Ovary (tissue), 9 donors: ENCODE data around the gene CHRM5. TPM values are rescaled to one million over a fixed set of nuclear protein-coding genes. Genes with fewer than 3 reads are reported as not detected.

Source experiments
- DNase-seq, 5 donors: peaks; one replicate each; pipeline ENCODE4 v3.0.0-alpha.2; 2019 to 2020
- H3K27ac ChIP-seq, 2 donors: fragments of 200-600 bp; one replicate each; pipeline versions ENCODE4 v1.5.1 to v1.8.0; 2019 to 2022
- H3K27me3 ChIP-seq: fragments of 200-600 bp; one replicate; pipeline ENCODE4 v1.8.0; 2022
- H3K36me3 ChIP-seq: fragments of 200-600 bp; sonication (generic); one replicate; pipeline ENCODE4 v1.5.1; 2019
- H3K4me1 ChIP-seq: one replicate; pipeline ENCODE4 v1.8.1; 2013; ENCODE audit warnings: mild to moderate bottlenecking, moderate library complexity; ENCODE audit not compliant: insufficient read depth
- H3K4me3 ChIP-seq: fragments of 200-600 bp; sonication (generic); one replicate; pipeline ENCODE4 v1.5.1; 2017
- H3K9me3 ChIP-seq, 2 donors: fragments of 200-600 bp in 1 of 2; sonication (generic) in 1 of 2; one replicate each; pipeline versions ENCODE4 v1.5.1 to v1.8.1; 2013 to 2019; ENCODE audit warnings: mild to moderate bottlenecking in 1 of 2, moderate library complexity in 1 of 2
- CTCF ChIP-seq, 3 donors: fragments of 450-650 bp in 2 of 3; fragments of 200-600 bp in 1 of 3; IDR thresholded peaks; one replicate each; pipeline versions ENCODE4 v1.5.1 to v1.8.0; 2016 to 2022; ENCODE audit warnings: antibody characterized with exemption in 3 of 3, mild to moderate bottlenecking in 1 of 3
- EP300 ChIP-seq: sonication (generic); formaldehyde crosslinking; IDR thresholded peaks from one replicate; pipeline ENCODE4 v1.6.1; 2017; ENCODE audit warnings: antibody characterized with exemption
- POLR2A ChIP-seq: fragments of 450-650 bp; IDR thresholded peaks from one replicate; pipeline ENCODE4 v1.6.1; 2017; ENCODE audit warnings: antibody characterized with exemption, mild to moderate bottlenecking, moderate library complexity
- WGBS, 3 donors: extraction: QIAGEN DNeasy Blood & Tissue Kit in 1 of 3; methylation state at CpG; one replicate each; pipeline versions ENCODE4 v1.1.5 to v1.1.7; 2013 to 2017; 5-methylcytosine and 5-hydroxymethylcytosine counted together
- intact Hi-C, 4 donors: fragments of 100-400 bp; cut with DNase I; formaldehyde crosslinking; loops; one replicate each; pipeline versions ENCODE4 v1.11.0 to v1.15.1; 2022 to 2023
- polyA plus RNA-seq, 2 donors: library from polyadenylated mRNA; stranded (reverse); fragments of 200-250 nt in 1 of 2; fragments of 350-450 nt in 1 of 2; fragmentation: Illumina TruSeq in 1 of 2; extraction: RNeasy Lipid Tissue Mini Kit (QIAGEN cat#74804) in 1 of 2; gene quantifications; one replicate each; pipeline ENCODE4 v1.2.3, GENCODE V29; 2013 to 2014
- total RNA-seq, 7 donors: library from RNA; depleted of rRNA in 2 of 7; stranded (reverse); fragments of >200 nt in 2 of 7; fragmentation: NEBNext Ultra II Directional in 3 of 7; extraction: Animal tissue kit (Norgen Biotek cat#: 25700) in 3 of 7; gene quantifications; one replicate each; pipeline versions ENCODE4 v1.1.0 to v1.2.4, GENCODE V29; 2016 to 2023
- donor health status: DM: no; HTN: no; CAD: no; lungs with moderate emphysema.
- donor health status: DM: no; HTN: no; CAD: no.
- donor health status: Bipolar disorder and iron deficiency.
- donor health status: DM: yes; HTN: yes; CAD: no.
- donor health status: DM: no; HTN: no; CAD: no.
- donor health status: DM: yes; HTN: yes; CAD: no.

Gene CHRM5
- total and polyA plus RNA-seq, 9 donors = 0.08 TPM; not detected in 8

- H3K4me3 ChIP-seq = no peak overlapping the region
- H3K27ac ChIP-seq = no peak overlapping the region
- no peak for DNase-seq
- no peak for TF ChIP-seq EP300
- no peak for TF ChIP-seq POLR2A
- no peak for TF ChIP-seq CTCF (IDR thresholded peaks at IDR 0.05)
- H3K4me1 ChIP-seq = peaks cover 3% of the 10 kb centered on the region
- no peaks in the 10 kb centered on the region for H3K9me3 ChIP-seq
- no peaks in the 10 kb centered on the region for H3K27me3 ChIP-seq
- intact Hi-C loops = no loop called here
- WGBS, 3 donors = 68 to 72% (median 71%) methylated on average over 10 of the region's 10 CpGs
- no peaks in the 10 kb centered on the region for H3K36me3 ChIP-seq
These were observed 12.4 kb upstream of the CHRM5 start for GRCh38 chr15:33955945-33956344.

GRCh38 chr15:33956397-33956796 is 11.9 kb upstream of the CHRM5 start:
- Histone ChIP-seq H3K9me3 (no peaks in the 10 kb centered on the region), H3K27ac (no peak overlapping the region), H3K4me1 (peaks cover 3% of the 10 kb centered on the region), H3K4me3 (no peak overlapping the region), H3K27me3 (no peaks in the 10 kb centered on the region), H3K36me3 (no peaks in the 10 kb centered on the region)
- no peak for TF ChIP-seq EP300
- no peak for TF ChIP-seq POLR2A
- no peak for TF ChIP-seq CTCF (IDR thresholded peaks at IDR 0.05)
- no peak for DNase-seq
- 26 to 41% (median 34%) methylated on average over 1 of the region's 1 CpG for WGBS, 3 donors
- intact Hi-C loops = no loop called here

- no peak for DNase-seq
- 81 to 82% (median 82%) methylated on average over 7 of the region's 7 CpGs for WGBS, 3 donors
- Histone ChIP-seq H3K4me1 (peaks cover 3% of the 10 kb centered on the region), H3K27ac (no peak overlapping the region), H3K9me3 (no peaks in the 10 kb centered on the region), H3K36me3 (no peaks in the 10 kb centered on the region), H3K27me3 (no peaks in the 10 kb centered on the region), H3K4me3 (no peak overlapping the region)
- intact Hi-C loops = no loop called here
- TF ChIP-seq POLR2A = no peak
These were observed 8.3 kb upstream of the CHRM5 start for GRCh38 chr15:33959844-33960548.

GRCh38 chr15:33960549-33960935 is 7.8 kb upstream of the CHRM5 start:
- intact Hi-C loops = no loop called here
- 35 to 44% (median 39%) methylated on average over 3 of the region's 3 CpGs for WGBS, 3 donors

More at GRCh38 chr15:33960549-33960935, 7.8 kb upstream of the CHRM5 start:
- no peak overlapping the region for H3K4me3 ChIP-seq
- no peak for TF ChIP-seq EP300
- TF ChIP-seq CTCF (IDR thresholded peaks at IDR 0.05) = no peak
- DNase-seq = no peak
- H3K9me3 ChIP-seq = no peaks in the 10 kb centered on the region
- H3K27ac ChIP-seq = no peak overlapping the region
- peaks cover 3% of the 10 kb centered on the region for H3K4me1 ChIP-seq
- H3K27me3 ChIP-seq = no peaks in the 10 kb centered on the region
- no peaks in the 10 kb centered on the region for H3K36me3 ChIP-seq
